DOHH2 (cell line): ENCODE measurements around the gene THSD7A.

Experiments used
- H3F3A ChIP-seq: fragments of 200-600 bp; sonication (generic), shearing (Covaris generic); 2 replicates; pipeline ENCODE4 v1.6.0; 2016; ENCODE audit warnings: antibody characterized with exemption, mild to moderate bottlenecking; ENCODE audit not compliant: control insufficient read depth, insufficient read depth
- H3K27ac ChIP-seq: fragments of 200-600 bp; sonication (generic); 2 replicates; pipeline ENCODE4 v1.5.1; 2014; ENCODE audit warnings: low read depth, mild to moderate bottlenecking, low read length, moderate library complexity
- H3K27me3 ChIP-seq: fragments of 200-600 bp; sonication (generic); 2 replicates; pipeline ENCODE4 v1.6.1; 2014; ENCODE audit warnings: mild to moderate bottlenecking, low read length, mixed read lengths; ENCODE audit not compliant: control insufficient read depth
- H3K36me3 ChIP-seq: fragments of 200-600 bp; sonication (generic); 2 replicates; pipeline ENCODE4 v1.6.1; 2014; ENCODE audit warnings: mild to moderate bottlenecking, low read length, moderate library complexity, mixed read lengths; ENCODE audit not compliant: control insufficient read depth
- H3K4me1 ChIP-seq: fragments of 200-600 bp; sonication (generic); 2 replicates; pipeline ENCODE4 v1.6.1; 2014; ENCODE audit warnings: mild to moderate bottlenecking, low read length, mixed read lengths; ENCODE audit not compliant: control insufficient read depth
- H3K4me2 ChIP-seq: fragments of 200-600 bp; sonication (generic); 2 replicates; pipeline ENCODE4 v1.6.0; 2014; ENCODE audit warnings: mild to moderate bottlenecking, low read length, moderate library complexity
- H3K4me3 ChIP-seq: fragments of 200-600 bp; sonication (generic); 2 replicates; pipeline ENCODE4 v1.5.1; 2014; ENCODE audit warnings: mild to moderate bottlenecking, low read length, mixed read lengths
- H3K79me2 ChIP-seq: fragments of 200-600 bp; sonication (generic); 2 replicates; pipeline ENCODE4 v1.6.1; 2014; ENCODE audit warnings: mild to moderate bottlenecking, low read length, mixed read lengths; ENCODE audit not compliant: control insufficient read depth
- H3K9me2 ChIP-seq: fragments of 200-600 bp; sonication (generic); replicated peaks from 2 replicates; pipeline ENCODE4 v1.6.1; 2014; ENCODE audit warnings: mild to moderate bottlenecking, low read length, mixed read lengths; ENCODE audit not compliant: control insufficient read depth
- H3K9me3 ChIP-seq: fragments of 200-600 bp; sonication (generic); 2 replicates; pipeline ENCODE4 v1.6.1; 2014; ENCODE audit warnings: antibody characterized with exemption, low read length, mixed read lengths; ENCODE audit not compliant: control insufficient read depth, insufficient read depth
- H4K20me1 ChIP-seq: fragments of 200-600 bp; sonication (generic); 2 replicates; pipeline ENCODE4 v1.6.0; 2014; ENCODE audit warnings: low read depth, mild to moderate bottlenecking, antibody characterized with exemption, low read length, moderate library complexity; ENCODE audit not compliant: control insufficient read depth, insufficient read depth
- EZH2phosphoT487 ChIP-seq: fragments of 200-600 bp; sonication (generic); IDR thresholded peaks from 2 replicates; pipeline ENCODE4 v1.6.1; 2017; ENCODE audit warnings: borderline replicate concordance, mild to moderate bottlenecking, antibody characterized with exemption, low read length, moderate library complexity, mixed read lengths
- TF ChIP-seq, protein P1 (sequence below): fragments of 200-600 bp; sonication (generic); IDR thresholded peaks from one replicate; pipeline ENCODE4 v1.5.1; 2014; ENCODE audit warnings: antibody characterized with exemption, mild to moderate bottlenecking, low read depth, low read length; ENCODE audit not compliant: poor library complexity, severe bottlenecking

THSD7A gene

DNA sequence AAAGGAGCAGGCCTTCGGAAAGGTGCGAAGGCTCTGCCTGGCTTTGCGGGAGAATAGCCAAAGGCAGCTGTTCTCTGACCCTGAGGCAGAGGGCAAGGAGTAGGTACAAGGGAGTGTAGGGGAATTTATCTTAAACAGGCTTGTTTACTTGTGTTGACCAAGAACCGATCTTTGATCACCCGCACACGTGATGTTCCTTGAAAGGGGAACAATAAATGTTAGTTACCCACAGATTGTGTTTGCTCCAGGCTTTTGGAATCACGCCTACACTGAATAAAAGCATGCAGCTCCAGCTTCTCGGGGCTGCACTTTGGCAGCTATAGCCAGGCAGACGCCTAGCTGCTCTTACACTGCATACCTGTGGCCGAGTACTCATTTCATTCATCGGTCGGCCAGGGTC lies 437.6 kb downstream of the THSD7A start:
- H3K27ac ChIP-seq = no peak overlapping the region
- H3K9me3 ChIP-seq = no peaks in the 10 kb centered on the region
- no peaks in the 10 kb centered on the region for H3K79me2 ChIP-seq
- H3K9me2 ChIP-seq = no peaks in the 10 kb centered on the region
- no peaks in the 10 kb centered on the region for H3F3A ChIP-seq
- no peaks in the 10 kb centered on the region for H3K4me1 ChIP-seq
- no peaks in the 10 kb centered on the region for H3K27me3 ChIP-seq
- no peaks in the 10 kb centered on the region for H3K36me3 ChIP-seq
- no peak overlapping the region for H3K4me3 ChIP-seq
- H3K4me2 ChIP-seq = no peak overlapping the region
- TF ChIP-seq, protein P1, sequence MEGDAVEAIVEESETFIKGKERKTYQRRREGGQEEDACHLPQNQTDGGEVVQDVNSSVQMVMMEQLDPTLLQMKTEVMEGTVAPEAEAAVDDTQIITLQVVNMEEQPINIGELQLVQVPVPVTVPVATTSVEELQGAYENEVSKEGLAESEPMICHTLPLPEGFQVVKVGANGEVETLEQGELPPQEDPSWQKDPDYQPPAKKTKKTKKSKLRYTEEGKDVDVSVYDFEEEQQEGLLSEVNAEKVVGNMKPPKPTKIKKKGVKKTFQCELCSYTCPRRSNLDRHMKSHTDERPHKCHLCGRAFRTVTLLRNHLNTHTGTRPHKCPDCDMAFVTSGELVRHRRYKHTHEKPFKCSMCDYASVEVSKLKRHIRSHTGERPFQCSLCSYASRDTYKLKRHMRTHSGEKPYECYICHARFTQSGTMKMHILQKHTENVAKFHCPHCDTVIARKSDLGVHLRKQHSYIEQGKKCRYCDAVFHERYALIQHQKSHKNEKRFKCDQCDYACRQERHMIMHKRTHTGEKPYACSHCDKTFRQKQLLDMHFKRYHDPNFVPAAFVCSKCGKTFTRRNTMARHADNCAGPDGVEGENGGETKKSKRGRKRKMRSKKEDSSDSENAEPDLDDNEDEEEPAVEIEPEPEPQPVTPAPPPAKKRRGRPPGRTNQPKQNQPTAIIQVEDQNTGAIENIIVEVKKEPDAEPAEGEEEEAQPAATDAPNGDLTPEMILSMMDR = no peak
- no peak for TF ChIP-seq EZH2phosphoT487
- H4K20me1 ChIP-seq = no peaks in the 10 kb centered on the region

DNA sequence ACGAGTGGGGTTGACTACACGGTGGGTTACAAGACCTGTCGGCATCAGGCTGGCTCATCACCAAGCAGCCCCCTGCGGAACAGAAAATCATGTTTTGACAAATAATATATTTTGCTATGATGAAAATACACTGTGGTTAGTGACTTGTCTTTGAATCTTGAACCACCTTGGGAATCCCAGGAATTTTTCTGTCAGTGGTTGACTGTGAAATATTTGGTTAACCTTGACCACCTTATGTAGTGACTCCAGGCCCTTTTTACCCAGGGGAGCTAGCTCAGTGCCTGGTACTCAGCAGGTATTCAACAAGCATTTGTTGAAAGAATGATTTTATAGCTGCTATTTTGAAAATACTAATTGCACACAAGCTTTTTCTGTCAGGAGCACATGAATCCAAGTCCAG lies 452.4 kb downstream of the THSD7A start:
- H3F3A ChIP-seq = no peaks in the 10 kb centered on the region
- H3K27ac ChIP-seq = no peak overlapping the region
- H3K4me2 ChIP-seq = no peak overlapping the region
- no peaks in the 10 kb centered on the region for H3K4me1 ChIP-seq
- H3K9me3 ChIP-seq = no peaks in the 10 kb centered on the region
- H3K36me3 ChIP-seq = no peaks in the 10 kb centered on the region
- no peak overlapping the region for H3K4me3 ChIP-seq
- no peaks in the 10 kb centered on the region for H4K20me1 ChIP-seq
- H3K27me3 ChIP-seq = 0 out of 2 replicates have a peak, but pooled peaks cover 4% of the 10 kb centered on the region
- H3K79me2 ChIP-seq = no peaks in the 10 kb centered on the region
- no peaks in the 10 kb centered on the region for H3K9me2 ChIP-seq
- TF ChIP-seq, protein P1 = no peak
- TF ChIP-seq EZH2phosphoT487 = no peak

DNA sequence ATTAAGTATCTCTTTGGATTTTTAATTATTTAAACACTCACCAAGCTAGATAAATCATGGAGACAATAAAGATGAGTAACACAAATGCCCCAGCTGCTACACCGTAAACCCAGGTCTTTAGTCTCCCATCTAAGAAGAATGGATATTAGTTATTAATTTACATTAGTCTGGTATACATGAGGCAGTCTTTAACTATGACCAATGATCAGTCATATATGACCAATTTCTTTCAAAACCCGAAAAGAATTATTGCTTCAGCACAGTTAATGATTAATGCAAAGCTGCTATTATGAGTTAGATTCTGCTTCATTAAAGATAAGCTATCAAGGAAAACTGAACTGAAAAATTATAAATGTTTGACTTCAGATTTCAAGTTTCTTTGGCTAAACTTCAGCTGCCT lies 455.5 kb downstream of the THSD7A start:
- no peak overlapping the region for H3K4me2 ChIP-seq
- TF ChIP-seq EZH2phosphoT487 = no peak
- TF ChIP-seq, protein P1 = no peak
- 0 out of 2 replicates have a peak, but pooled peaks cover 4% of the 10 kb centered on the region for H3K27me3 ChIP-seq
- H3K36me3 ChIP-seq = no peaks in the 10 kb centered on the region
- H4K20me1 ChIP-seq = no peaks in the 10 kb centered on the region
- H3K27ac ChIP-seq = no peak overlapping the region
- H3F3A ChIP-seq = no peaks in the 10 kb centered on the region
- no peaks in the 10 kb centered on the region for H3K79me2 ChIP-seq
- no peaks in the 10 kb centered on the region for H3K9me2 ChIP-seq
- H3K4me1 ChIP-seq = no peaks in the 10 kb centered on the region
- H3K4me3 ChIP-seq = no peak overlapping the region
- H3K9me3 ChIP-seq = no peaks in the 10 kb centered on the region
